ENCODE results near the gene FAM120C. TPM values are rescaled to one million over a fixed set of nuclear protein-coding genes. Genes with fewer than 3 reads are reported as not detected.

The FAM120C gene
- total and polyA plus RNA-seq, 7 experiments from 2014 or later, result 8.0 to 24.7 (median 15.1) TPM

DNA sequence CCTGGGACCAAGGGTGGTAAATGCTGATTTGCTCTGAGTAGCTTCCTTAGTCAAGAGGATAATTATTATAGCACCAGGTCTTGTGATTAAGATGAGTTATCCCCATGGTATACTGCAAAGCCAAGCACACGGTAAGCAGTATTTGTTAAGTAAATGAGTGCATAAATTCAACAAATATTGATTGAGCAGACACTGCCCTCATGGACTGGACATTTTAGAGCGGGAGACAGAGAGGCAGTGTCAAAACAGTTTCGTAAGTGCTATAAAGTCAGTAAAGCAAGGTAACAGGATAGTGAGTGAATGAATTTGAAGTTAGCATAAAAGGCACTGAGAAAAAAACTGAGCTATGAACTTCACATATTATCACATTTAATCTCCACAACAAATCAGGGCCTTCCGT, 152.7 kb downstream of the FAM120C start:
- DNase-seq (no peak), ATAC-seq (no peak)
- H3K36me3 Mint-ChIP-seq, result peaks cover 6 to 40% (median 29%) of the 10 kb centered on the region in 5 donors
- intact Hi-C loops (cut with micrococcal nuclease), result no loop called here
- Histone ChIP-seq H3K9me3 (ENCODE audit: control insufficient read depth in 2 of 3, low read length in 3 of 3) (no peaks in the 10 kb centered on the region), H3K27me3 (ENCODE audit: control insufficient read depth in 2 of 2, insufficient read depth in 2 of 2, low read length in 2 of 2) (no peaks in the 10 kb centered on the region), H3K36me3 (ENCODE audit: control insufficient read depth in 2 of 3, insufficient read depth in 3 of 3, low read length in 3 of 3) (peaks cover 0 to 68% (median 0%) of the 10 kb centered on the region in 3 experiments), H3K4me1 (ENCODE audit: control insufficient read depth in 2 of 2, insufficient read depth in 2 of 2, low read length in 2 of 2) (no peaks in the 10 kb centered on the region), H3K4me3 (ENCODE audit: low read length) (no peak overlapping the region), H3K27ac (ENCODE audit: low read depth, low read length) (no peak overlapping the region)
- no peak overlapping the region for H3K27ac Mint-ChIP-seq
- POLR2A ChIA-PET, result interaction anchor here (1.7 kb wide), 1 partner anchor 14 kb away, joined by 4 read pairs; the partner anchor contains the start of gene PHF8
- no peaks in the 10 kb centered on the region for H3K27me3 Mint-ChIP-seq
- peaks cover 0 to 3% (median 0%) of the 10 kb centered on the region in 11 donors for H3K9me3 Mint-ChIP-seq
- CTCF ChIA-PET, result no interaction called here
- no peak overlapping the region for H3K4me3 Mint-ChIP-seq
- H3K4me1 Mint-ChIP-seq, result peaks cover 10 to 37% (median 16%) of the 10 kb centered on the region in 7 donors

DNA sequence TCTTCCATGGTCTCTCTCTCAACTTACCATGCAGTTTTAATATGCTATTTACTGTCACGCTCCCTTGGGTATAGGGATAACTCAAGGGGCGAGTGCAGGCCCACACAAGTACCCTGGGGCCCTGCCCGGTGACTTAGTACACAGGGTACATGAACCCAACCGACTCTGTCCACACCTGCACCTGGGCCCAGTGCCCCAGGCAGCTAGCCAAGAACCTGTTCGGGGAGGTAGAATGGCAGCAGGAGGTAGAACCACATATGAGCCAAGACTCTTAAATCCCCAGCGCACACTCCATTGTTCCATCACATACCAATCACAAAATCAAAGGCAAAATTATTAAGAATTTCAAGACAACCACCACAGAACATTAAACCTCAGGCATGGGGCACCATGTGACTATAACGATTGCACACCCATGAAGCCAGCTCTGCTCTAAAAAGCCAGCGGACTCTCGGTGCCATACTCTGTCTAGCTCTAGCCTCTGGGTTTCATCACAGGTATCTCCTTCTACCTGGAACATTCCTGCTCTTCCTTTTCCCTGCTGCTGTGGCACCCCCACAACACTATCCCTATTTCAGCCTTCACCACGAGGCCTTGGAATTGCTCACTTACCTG, 153.4 kb downstream of the FAM120C start:
- Histone ChIP-seq H3K36me3 (ENCODE audit: control insufficient read depth in 2 of 3, insufficient read depth in 3 of 3, low read length in 3 of 3) (peaks cover 0 to 65% (median 0%) of the 10 kb centered on the region in 3 experiments), H3K4me1 (ENCODE audit: control insufficient read depth in 2 of 2, insufficient read depth in 2 of 2, low read length in 2 of 2) (no peaks in the 10 kb centered on the region), H3K4me3 (ENCODE audit: low read length) (no peak overlapping the region), H3K9me3 (ENCODE audit: control insufficient read depth in 2 of 3, low read length in 3 of 3) (no peaks in the 10 kb centered on the region), H3K27ac (ENCODE audit: low read depth, low read length) (no peak overlapping the region), H3K27me3 (ENCODE audit: control insufficient read depth in 2 of 2, insufficient read depth in 2 of 2, low read length in 2 of 2) (no peaks in the 10 kb centered on the region)
- peak overlapping the region in 2 of 9 donors; percentile 18 to 29 for H3K27ac Mint-ChIP-seq
- ChIA-PET CTCF (no interaction called here), POLR2A (interaction anchor here (1.7 kb wide), 1 partner anchor 15 kb away, joined by 4 read pairs; the partner anchor contains the start of gene PHF8)
- ATAC-seq, result no peak
- intact Hi-C loops (cut with micrococcal nuclease), result no loop called here
- H3K9me3 Mint-ChIP-seq, result peaks cover 0 to 3% (median 0%) of the 10 kb centered on the region in 11 donors
- H3K4me3 Mint-ChIP-seq, result no peak overlapping the region
- H3K27me3 Mint-ChIP-seq, result no peaks in the 10 kb centered on the region
- no peak for DNase-seq
- H3K4me1 Mint-ChIP-seq, result peaks cover 9 to 37% (median 17%) of the 10 kb centered on the region in 7 donors
- H3K36me3 Mint-ChIP-seq, result peaks cover 6 to 41% (median 29%) of the 10 kb centered on the region in 5 donors

DNA sequence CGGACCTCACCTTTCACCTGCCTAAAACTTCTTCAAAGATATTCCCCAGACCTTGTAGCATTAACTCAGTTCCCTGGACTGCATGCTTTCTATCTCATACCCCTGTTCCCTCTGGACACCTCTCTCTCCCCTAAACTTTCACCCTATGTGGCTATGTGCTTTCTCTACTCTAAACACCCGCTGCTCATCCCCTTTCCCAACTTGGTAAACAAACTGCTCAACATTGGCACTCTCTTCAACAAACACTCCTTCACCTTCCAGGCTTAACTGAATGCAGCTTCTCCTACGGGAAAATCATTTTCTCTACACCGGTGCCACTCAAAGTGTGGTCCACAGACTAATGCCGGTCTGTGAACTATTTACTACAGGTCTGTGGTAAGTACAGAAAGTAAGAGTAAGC, 158.7 kb downstream of the FAM120C start:
- no peak for DNase-seq
- Mint-ChIP-seq H3K27me3 (no peaks in the 10 kb centered on the region), H3K27ac (peak overlapping the region in 2 of 9 donors; percentile 46 to 56), H3K4me1 (peaks cover 0 to 22% (median 12%) of the 10 kb centered on the region in 7 donors), H3K4me3 (no peak overlapping the region), H3K9me3 (peaks cover 0 to 4% (median 0%) of the 10 kb centered on the region in 11 donors), H3K36me3 (peaks cover 8 to 35% (median 23%) of the 10 kb centered on the region in 5 donors)
- POLR2A ChIA-PET, result no interaction called here
- H3K9me3 ChIP-seq (ENCODE audit: control insufficient read depth in 2 of 3, low read length in 3 of 3), result no peaks in the 10 kb centered on the region
- CTCF ChIA-PET, result no interaction called here
- H3K27me3 ChIP-seq (ENCODE audit: control insufficient read depth in 2 of 2, insufficient read depth in 2 of 2, low read length in 2 of 2), result no peaks in the 10 kb centered on the region
- H3K4me1 ChIP-seq (ENCODE audit: control insufficient read depth in 2 of 2, insufficient read depth in 2 of 2, low read length in 2 of 2), result no peaks in the 10 kb centered on the region
- H3K36me3 ChIP-seq (ENCODE audit: control insufficient read depth in 2 of 3, insufficient read depth in 3 of 3, low read length in 3 of 3), result peaks cover 0 to 43% (median 0%) of the 10 kb centered on the region in 3 experiments
- no peak overlapping the region for H3K4me3 ChIP-seq (ENCODE audit: low read length)
- intact Hi-C loops (cut with micrococcal nuclease), result no loop called here
- no peak overlapping the region for H3K27ac ChIP-seq (ENCODE audit: low read depth, low read length)
- no peak for ATAC-seq

Other genes starting within 250 kb of the FAM120C start
- gene PHF8, start 138.8 kb downstream of the FAM120C start, total RNA-seq, result 10 to 100 TPM; 48.5 to 80.2 (median 54.5) TPM
- 10 to 100 TPM; 11.7 to 20.5 TPM for gene PHF8, start 138.8 kb downstream of the FAM120C start, polyA plus RNA-seq
- gene WNK3, start 174.8 kb upstream of the FAM120C start, total RNA-seq, result under 1 TPM; 0.15 to 0.95 (median 0.67) TPM
- under 1 TPM; 0.21 to 0.47 TPM for gene WNK3, start 174.8 kb upstream of the FAM120C start, polyA plus RNA-seq

All from naive thymus-derived CD4-positive, alpha-beta T cell (primary cell).